SU-DHL-6 (cell line): ENCODE measurements around the gene NUDT8.

ENCODE experiments used
- H2AFZ ChIP-seq: fragments of 200-600 bp; sonication (generic); 2 replicates; pipeline ENCODE4 v1.6.1; 2014; ENCODE audit warnings: low read depth, mild to moderate bottlenecking, moderate library complexity, mixed read lengths, antibody characterized with exemption, low read length; ENCODE audit not compliant: severe bottlenecking
- H3F3A ChIP-seq: fragments of 200-600 bp; shearing (Covaris generic); 2 replicates; pipeline ENCODE4 v1.6.0; 2016; ENCODE audit warnings: antibody characterized with exemption, mild to moderate bottlenecking; ENCODE audit not compliant: insufficient read depth
- H3K27ac ChIP-seq: fragments of 200-600 bp; sonication (generic); 2 replicates; pipeline ENCODE4 v1.5.1; 2016; ENCODE audit warnings: low read depth, mild to moderate bottlenecking, low read length, moderate library complexity, mixed read lengths
- H3K27me3 ChIP-seq: fragments of 200-600 bp; sonication (generic), shearing (Covaris generic); 2 replicates; pipeline ENCODE4 v1.6.0; 2014; ENCODE audit warnings: mild to moderate bottlenecking, low read length
- H3K36me3 ChIP-seq: fragments of 200-600 bp; sonication (generic); 2 replicates; pipeline ENCODE4 v1.6.1; 2014; ENCODE audit warnings: mild to moderate bottlenecking, low read length, mixed read lengths
- H3K4me2 ChIP-seq: fragments of 300-600, 200-600 bp; shearing (Covaris generic), sonication (generic); 2 replicates; pipeline ENCODE4 v1.6.0; 2014; ENCODE audit warnings: low read length, low read depth, mild to moderate bottlenecking; ENCODE audit not compliant: poor library complexity, severe bottlenecking
- H3K4me3 ChIP-seq: fragments of 200-600 bp; sonication (generic); 2 replicates; pipeline ENCODE4 v1.5.1; 2014; ENCODE audit warnings: antibody characterized with exemption, low read length, mild to moderate bottlenecking, mixed read lengths; ENCODE audit not compliant: insufficient read depth, poor library complexity, severe bottlenecking
- H3K79me2 ChIP-seq: fragments of 200-600 bp; sonication (generic); 2 replicates; pipeline ENCODE4 v1.6.1; 2014; ENCODE audit warnings: mild to moderate bottlenecking, low read length, moderate library complexity; ENCODE audit not compliant: insufficient read depth
- H3K9ac ChIP-seq: fragments of 200-600 bp; sonication (generic); 2 replicates; pipeline ENCODE4 v1.7.0; 2014; ENCODE audit warnings: mild to moderate bottlenecking, low read length
- H3K9me2 ChIP-seq: fragments of 200-600 bp; sonication (generic); replicated peaks from 2 replicates; pipeline ENCODE4 v1.6.1; 2014; ENCODE audit warnings: low read length; ENCODE audit not compliant: insufficient read depth
- H3K9me3 ChIP-seq: fragments of 200-600 bp; sonication (generic); 2 replicates; pipeline ENCODE4 v1.6.1; 2014; ENCODE audit warnings: low read length, mixed read lengths; ENCODE audit not compliant: insufficient read depth
- H4K20me1 ChIP-seq: fragments of 200-600 bp; sonication (generic); 2 replicates; pipeline ENCODE4 v1.6.1; 2014; ENCODE audit warnings: low read depth, mild to moderate bottlenecking, antibody characterized with exemption, low read length, moderate library complexity, mixed read lengths
- CTCF ChIP-seq: fragments of 200-600 bp; sonication (generic); IDR thresholded peaks from one replicate; pipeline ENCODE4 v1.5.1; 2017; ENCODE audit warnings: antibody characterized with exemption, mild to moderate bottlenecking, low read length, moderate library complexity; ENCODE audit not compliant: insufficient read depth, poor library complexity, severe bottlenecking
- EZH2phosphoT487 ChIP-seq: fragments of 200-600 bp; sonication (generic), shearing (Covaris generic); conservative IDR thresholded peaks from 2 replicates; pipeline ENCODE4 v1.6.1; 2018; ENCODE audit warnings: mild to moderate bottlenecking, antibody characterized with exemption, low read length, moderate library complexity, mixed read lengths

The NUDT8 gene

DNA sequence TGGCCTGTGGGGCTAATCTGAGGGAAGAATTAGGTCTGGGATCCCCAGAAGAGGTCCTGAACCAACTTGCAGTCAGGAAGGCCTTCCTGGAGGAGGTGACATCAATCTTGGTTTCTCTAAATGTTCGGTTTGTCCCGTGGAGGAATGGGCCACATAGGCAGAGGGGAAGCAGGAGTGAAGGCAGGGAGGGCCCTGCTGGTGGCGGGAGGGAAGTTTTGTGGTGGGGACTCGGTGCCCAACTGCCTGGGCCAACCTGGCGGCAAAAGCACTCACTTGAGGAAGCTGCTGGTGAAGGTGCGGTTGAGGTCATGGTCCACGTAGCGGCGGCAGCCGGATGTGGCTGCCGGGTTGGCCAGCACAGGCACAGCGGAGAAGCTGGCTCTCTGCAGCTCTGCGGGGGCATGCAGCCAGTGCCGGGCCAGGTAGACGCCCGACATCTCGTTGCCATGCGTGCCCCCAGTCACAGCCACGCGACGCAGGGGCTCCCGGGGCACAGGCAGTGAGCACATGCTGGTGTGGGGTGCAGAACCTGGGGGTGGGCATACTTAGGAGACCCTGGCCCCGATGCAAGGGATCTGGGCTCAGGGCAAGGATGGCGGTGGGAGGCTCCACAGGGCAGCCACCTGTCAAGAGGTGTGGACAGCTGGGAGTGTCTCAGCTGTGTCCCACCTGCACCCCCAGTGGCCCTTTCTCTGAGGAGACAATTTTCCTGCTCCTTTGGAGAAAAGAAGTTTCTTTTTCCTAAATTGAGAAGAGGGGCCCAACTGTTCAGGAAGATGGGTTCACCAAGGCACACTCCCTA lies 17.0 kb upstream of the NUDT8 start:
- Histone ChIP-seq H3K27ac (peak overlapping the region; percentile 97), H3F3A (peaks cover 42% of the 10 kb centered on the region), H3K4me2 (peak overlapping the region; percentile 61), H3K9me3 (peaks cover 10% of the 10 kb centered on the region; the same call in 1 of the 2 replicates), H4K20me1 (no peaks in the 10 kb centered on the region), H2AFZ (no peak overlapping the region), H3K36me3 (no peaks in the 10 kb centered on the region), H3K9me2 (no peaks in the 10 kb centered on the region), H3K4me3 (peak overlapping the region; percentile 7), H3K79me2 (no peaks in the 10 kb centered on the region), H3K27me3 (no peaks in the 10 kb centered on the region), H3K9ac (peak overlapping the region; percentile 59)
- TF ChIP-seq EZH2phosphoT487, result no peak

DNA sequence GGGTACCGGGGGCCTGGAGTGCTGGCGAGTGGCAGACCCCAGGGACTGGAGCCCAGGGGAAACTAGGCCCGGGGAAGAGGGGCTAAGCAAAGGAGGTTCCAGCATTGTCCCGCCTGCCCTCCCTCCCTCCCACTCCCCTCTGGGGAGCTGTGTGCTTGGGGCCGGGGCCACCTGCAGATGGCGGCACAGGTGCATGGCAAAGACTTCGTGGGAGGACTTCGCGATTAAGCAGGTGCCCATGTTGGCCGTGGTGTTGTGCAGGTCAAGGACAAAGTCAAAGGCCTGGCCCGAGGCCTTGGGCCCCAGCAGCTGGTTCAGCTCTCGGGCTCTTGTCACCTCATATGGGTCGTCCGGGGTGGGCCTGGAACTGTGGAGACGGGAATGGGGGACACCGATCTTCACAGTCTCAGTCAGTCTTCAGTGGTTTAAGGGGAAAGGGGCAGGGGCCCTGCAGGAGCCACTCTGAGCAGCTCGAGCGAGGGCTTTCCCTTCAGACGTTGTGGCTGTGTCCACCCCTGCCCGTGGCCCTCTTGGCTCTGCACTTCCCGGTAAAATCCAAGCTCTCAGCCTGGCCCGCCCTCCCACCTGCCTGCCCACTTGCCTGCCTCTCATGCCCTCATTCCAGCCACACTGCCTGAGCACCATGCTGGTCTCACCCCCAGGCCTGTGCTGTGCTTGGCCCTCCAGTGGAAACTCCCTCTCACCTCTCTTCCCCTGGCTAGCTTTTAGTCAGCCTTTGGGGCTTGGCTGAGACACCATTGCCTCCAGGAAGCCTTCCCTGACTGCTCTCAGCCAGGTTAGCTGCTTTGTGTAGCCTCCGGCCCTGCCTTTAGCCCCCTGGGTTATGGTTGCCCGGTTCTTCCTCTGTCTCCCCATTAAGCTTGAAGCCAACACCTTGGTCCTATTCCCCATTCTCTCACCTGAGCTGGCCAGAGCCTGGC lies 16.1 kb upstream of the NUDT8 start:
- Histone ChIP-seq H3K9ac (peak overlapping the region; percentile 59), H3K4me2 (peak overlapping the region; percentile 61), H3K36me3 (no peaks in the 10 kb centered on the region), H2AFZ (no peak overlapping the region), H3K9me2 (no peaks in the 10 kb centered on the region), H3K4me3 (peak overlapping the region; percentile 43), H3K9me3 (peaks cover 10% of the 10 kb centered on the region; the same call in 1 of the 2 replicates), H3K27me3 (no peaks in the 10 kb centered on the region), H3K27ac (peak overlapping the region; percentile 97), H3K79me2 (no peaks in the 10 kb centered on the region), H4K20me1 (no peaks in the 10 kb centered on the region), H3F3A (peaks cover 35% of the 10 kb centered on the region)
- TF ChIP-seq EZH2phosphoT487 (no peak), CTCF (peak; percentile 46)

DNA sequence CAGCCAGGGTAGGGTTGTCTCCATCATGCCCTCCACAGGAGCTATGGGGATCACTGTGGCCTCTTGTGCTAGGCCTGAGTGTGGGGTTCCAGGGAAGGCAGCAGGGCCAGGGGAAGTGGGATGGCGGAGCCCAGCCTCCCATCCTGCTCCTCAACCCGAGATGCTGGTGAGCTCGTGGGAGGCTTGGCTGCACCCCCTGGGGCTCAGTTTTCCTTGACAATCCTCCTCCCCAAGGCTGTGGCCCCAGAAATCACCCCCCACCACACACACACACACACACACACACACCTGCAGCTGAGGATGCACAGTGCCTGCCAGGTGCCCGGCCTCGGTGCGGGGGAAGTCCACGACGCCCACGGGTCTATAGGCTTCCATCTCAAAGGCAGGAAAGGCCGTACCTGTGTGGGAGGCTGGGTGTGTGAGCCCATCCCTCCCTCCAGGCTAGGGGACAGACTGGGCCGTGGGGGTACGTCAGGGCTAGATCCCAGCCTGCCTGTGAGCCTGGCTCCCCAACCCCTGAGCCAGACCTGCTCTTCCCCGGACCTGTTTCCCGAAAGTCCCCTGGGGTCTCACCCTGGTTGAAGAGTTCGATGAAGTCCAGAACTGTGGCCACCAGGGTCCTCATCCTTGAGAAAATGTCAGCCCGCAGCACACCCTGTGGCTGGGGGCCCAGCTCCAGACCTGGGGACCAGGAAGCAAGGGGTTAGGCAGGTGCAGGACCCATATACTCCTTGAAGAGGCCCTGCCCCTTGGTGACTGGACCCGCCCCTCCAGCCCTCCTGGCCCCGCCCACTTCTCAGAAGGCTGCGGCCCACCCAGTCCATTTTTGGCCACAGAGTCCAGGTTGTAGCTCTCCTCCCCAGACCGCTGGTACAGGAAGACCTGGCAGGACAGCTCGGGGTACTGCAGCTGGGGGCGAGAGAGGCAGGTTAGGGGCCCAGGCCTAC lies 15.0 kb upstream of the NUDT8 start:
- TF ChIP-seq EZH2phosphoT487, result no peak
- no peak for TF ChIP-seq CTCF
- H3K9me2 ChIP-seq, result no peaks in the 10 kb centered on the region
- peak overlapping the region; percentile 61 for H3K4me2 ChIP-seq
- peak overlapping the region; percentile 59 for H3K9ac ChIP-seq
- H3K27me3 ChIP-seq, result no peaks in the 10 kb centered on the region
- H3K9me3 ChIP-seq, result peaks cover 8% of the 10 kb centered on the region; the same call in 1 of the 2 replicates
- H3K36me3 ChIP-seq, result no peaks in the 10 kb centered on the region
- peak overlapping the region; percentile 97 for H3K27ac ChIP-seq
- peak overlapping the region; percentile 43 for H3K4me3 ChIP-seq
- H3F3A ChIP-seq, result peaks cover 32% of the 10 kb centered on the region
- H3K79me2 ChIP-seq, result no peaks in the 10 kb centered on the region
- H4K20me1 ChIP-seq, result no peaks in the 10 kb centered on the region
- no peak overlapping the region for H2AFZ ChIP-seq
